ENCODE results near the gene TNFRSF8.

TNFRSF8 gene

GRCh38 chr1:12151465-12151864 is 88.4 kb downstream of the TNFRSF8 start:
- Mint-ChIP-seq H3K9me3 (peaks cover 0 to 6% of the 10 kb centered on the region in 2 donors), H3K4me1 (ENCODE audit: low read depth in 2 of 2) (peaks cover 74 to 79% of the 10 kb centered on the region in 2 donors), H3K27ac (peak overlapping the region; percentile 94 to 95), H3K4me3 (peak overlapping the region; percentile 69 to 74), H3K36me3 (ENCODE audit: insufficient read depth) (peaks cover 7% of the 10 kb centered on the region), H3K27me3 (no peaks in the 10 kb centered on the region)
- no peak for DNase-seq
- no peak for ATAC-seq (replicated peaks)

GRCh38 chr1:12152113-12152891 is 89.2 kb downstream of the TNFRSF8 start:
- Mint-ChIP-seq H3K9me3 (peaks cover 0 to 6% of the 10 kb centered on the region in 2 donors), H3K4me1 (ENCODE audit: low read depth in 2 of 2) (peaks cover 71 to 77% of the 10 kb centered on the region in 2 donors), H3K27me3 (no peaks in the 10 kb centered on the region), H3K36me3 (ENCODE audit: insufficient read depth) (peaks cover 7% of the 10 kb centered on the region), H3K27ac (peak overlapping the region; percentile 94 to 95), H3K4me3 (peak overlapping the region; percentile 69 to 74)
- ATAC-seq (replicated peaks): peak; percentile 16
- DNase-seq: no peak

GRCh38 chr1:12153181-12153785 is 90.2 kb downstream of the TNFRSF8 start:
- Mint-ChIP-seq H3K27ac (peak overlapping the region; percentile 94 to 95), H3K9me3 (peaks cover 0 to 6% of the 10 kb centered on the region in 2 donors), H3K4me3 (peak overlapping the region; percentile 63 to 69), H3K4me1 (ENCODE audit: low read depth in 2 of 2) (peaks cover 81 to 87% of the 10 kb centered on the region in 2 donors), H3K27me3 (no peaks in the 10 kb centered on the region), H3K36me3 (ENCODE audit: insufficient read depth) (peaks cover 7% of the 10 kb centered on the region)
- DNase-seq (peak in 1 of 3 experiments; percentile 30), ATAC-seq (replicated peaks) (peak; percentile 52)

GRCh38 chr1:12155328-12155727 is 92.2 kb downstream of the TNFRSF8 start:
- ATAC-seq (replicated peaks): no peak

GRCh38 chr1:12157366-12158231 is 94.5 kb downstream of the TNFRSF8 start:
- no peaks in the 10 kb centered on the region for H3K27me3 Mint-ChIP-seq
- H3K4me3 Mint-ChIP-seq: peak overlapping the region; percentile 66 to 72
- H3K9me3 Mint-ChIP-seq: no peaks in the 10 kb centered on the region
- DNase-seq: peak in 2 of 3 experiments; percentile 28 to 30
- peaks cover 8% of the 10 kb centered on the region for H3K36me3 Mint-ChIP-seq (ENCODE audit: insufficient read depth)
- peak; percentile 35 for ATAC-seq (replicated peaks)
- peak overlapping the region; percentile 84 to 91 for H3K27ac Mint-ChIP-seq
- peaks cover 72 to 78% of the 10 kb centered on the region in 2 donors for H3K4me1 Mint-ChIP-seq (ENCODE audit: low read depth in 2 of 2)

More at GRCh38 chr1:12155328-12155727, 92.2 kb downstream of the TNFRSF8 start:
- no peak overlapping the region for H3K4me3 Mint-ChIP-seq
- H3K4me1 Mint-ChIP-seq (ENCODE audit: low read depth in 2 of 2): peaks cover 71 to 79% of the 10 kb centered on the region in 2 donors
- no peak for DNase-seq
- no peaks in the 10 kb centered on the region for H3K27me3 Mint-ChIP-seq
- peak overlapping the region; percentile 77 to 83 for H3K27ac Mint-ChIP-seq
- H3K9me3 Mint-ChIP-seq: no peaks in the 10 kb centered on the region
- peaks cover 12% of the 10 kb centered on the region for H3K36me3 Mint-ChIP-seq (ENCODE audit: insufficient read depth)

- DNase-seq: no peak
These were observed 95.4 kb downstream of the TNFRSF8 start for GRCh38 chr1:12158357-12159092.

GRCh38 chr1:12159816-12160215 is 96.7 kb downstream of the TNFRSF8 start:
- ATAC-seq (replicated peaks) (peak; percentile 13), DNase-seq (no peak)
- H3K27me3 Mint-ChIP-seq: no peaks in the 10 kb centered on the region
- peaks cover 78 to 86% of the 10 kb centered on the region in 2 donors for H3K4me1 Mint-ChIP-seq (ENCODE audit: low read depth in 2 of 2)
- peaks cover 15% of the 10 kb centered on the region for H3K36me3 Mint-ChIP-seq (ENCODE audit: insufficient read depth)
- peak overlapping the region; percentile 16 to 35 for H3K27ac Mint-ChIP-seq
- H3K4me3 Mint-ChIP-seq: peak overlapping the region in 1 of 2 donors; percentile 10
- no peaks in the 10 kb centered on the region for H3K9me3 Mint-ChIP-seq

More at GRCh38 chr1:12158357-12159092, 95.4 kb downstream of the TNFRSF8 start:
- Mint-ChIP-seq H3K4me3 (peak overlapping the region; percentile 66 to 72), H3K36me3 (ENCODE audit: insufficient read depth) (peaks cover 11% of the 10 kb centered on the region), H3K9me3 (no peaks in the 10 kb centered on the region), H3K27ac (peak overlapping the region; percentile 84 to 91), H3K4me1 (ENCODE audit: low read depth in 2 of 2) (peaks cover 73 to 78% of the 10 kb centered on the region in 2 donors), H3K27me3 (no peaks in the 10 kb centered on the region)
- ATAC-seq (replicated peaks): no peak

GRCh38 chr1:12161324-12161661 is 98.2 kb downstream of the TNFRSF8 start:
- no peaks in the 10 kb centered on the region for H3K9me3 Mint-ChIP-seq
- peak overlapping the region; percentile 90 to 93 for H3K27ac Mint-ChIP-seq
- ATAC-seq (replicated peaks) (no peak), DNase-seq (no peak)
- peaks cover 18% of the 10 kb centered on the region for H3K36me3 Mint-ChIP-seq (ENCODE audit: insufficient read depth)
- peak overlapping the region; percentile 74 to 76 for H3K4me3 Mint-ChIP-seq
- no peaks in the 10 kb centered on the region for H3K27me3 Mint-ChIP-seq
- H3K4me1 Mint-ChIP-seq (ENCODE audit: low read depth in 2 of 2): peaks cover 72 to 77% of the 10 kb centered on the region in 2 donors

- no peaks in the 10 kb centered on the region for H3K27me3 Mint-ChIP-seq
- peak; percentile 75 to 77 (median 77) for DNase-seq
- peaks cover 23% of the 10 kb centered on the region for H3K36me3 Mint-ChIP-seq (ENCODE audit: insufficient read depth)
- peak; percentile 90 for ATAC-seq (replicated peaks)
- peak overlapping the region; percentile 74 to 76 for H3K4me3 Mint-ChIP-seq
- H3K9me3 Mint-ChIP-seq: no peaks in the 10 kb centered on the region
- peaks cover 72 to 78% of the 10 kb centered on the region in 2 donors for H3K4me1 Mint-ChIP-seq (ENCODE audit: low read depth in 2 of 2)
- H3K27ac Mint-ChIP-seq: peak overlapping the region; percentile 90 to 93
These were observed 98.8 kb downstream of the TNFRSF8 start for GRCh38 chr1:12161662-12162458.

- Mint-ChIP-seq H3K9me3 (no peaks in the 10 kb centered on the region), H3K4me3 (peak overlapping the region; percentile 74 to 76), H3K36me3 (ENCODE audit: insufficient read depth) (peaks cover 28% of the 10 kb centered on the region), H3K27me3 (no peaks in the 10 kb centered on the region), H3K27ac (peak overlapping the region; percentile 90 to 93), H3K4me1 (ENCODE audit: low read depth in 2 of 2) (peaks cover 67 to 72% of the 10 kb centered on the region in 2 donors)
- DNase-seq (no peak), ATAC-seq (replicated peaks) (no peak)
These were observed 99.5 kb downstream of the TNFRSF8 start for GRCh38 chr1:12162459-12163137.

GRCh38 chr1:12163210-12163609 is 100.1 kb downstream of the TNFRSF8 start:
- no peak for ATAC-seq (replicated peaks)
- Mint-ChIP-seq H3K27me3 (no peaks in the 10 kb centered on the region), H3K4me3 (peak overlapping the region; percentile 74 to 76), H3K9me3 (no peaks in the 10 kb centered on the region), H3K4me1 (ENCODE audit: low read depth in 2 of 2) (peaks cover 66 to 72% of the 10 kb centered on the region in 2 donors), H3K27ac (peak overlapping the region; percentile 90 to 93), H3K36me3 (ENCODE audit: insufficient read depth) (peaks cover 34% of the 10 kb centered on the region)
- DNase-seq: no peak
